Stimulated activated CD8-positive, alpha-beta memory T cell treated with anti-CD3 and anti-CD28 coated beads, Interleukin-2, amount 100 ng/mL, for 48 hours (primary cell): ENCODE measurements around the gene TTC28.

Experiments
- DNase-seq, 2 donors: peaks; one replicate each; pipeline ENCODE4 v3.0.0-alpha.2; 2020; ENCODE audit warnings: low read depth in 2 of 2

Gene TTC28

DNA sequence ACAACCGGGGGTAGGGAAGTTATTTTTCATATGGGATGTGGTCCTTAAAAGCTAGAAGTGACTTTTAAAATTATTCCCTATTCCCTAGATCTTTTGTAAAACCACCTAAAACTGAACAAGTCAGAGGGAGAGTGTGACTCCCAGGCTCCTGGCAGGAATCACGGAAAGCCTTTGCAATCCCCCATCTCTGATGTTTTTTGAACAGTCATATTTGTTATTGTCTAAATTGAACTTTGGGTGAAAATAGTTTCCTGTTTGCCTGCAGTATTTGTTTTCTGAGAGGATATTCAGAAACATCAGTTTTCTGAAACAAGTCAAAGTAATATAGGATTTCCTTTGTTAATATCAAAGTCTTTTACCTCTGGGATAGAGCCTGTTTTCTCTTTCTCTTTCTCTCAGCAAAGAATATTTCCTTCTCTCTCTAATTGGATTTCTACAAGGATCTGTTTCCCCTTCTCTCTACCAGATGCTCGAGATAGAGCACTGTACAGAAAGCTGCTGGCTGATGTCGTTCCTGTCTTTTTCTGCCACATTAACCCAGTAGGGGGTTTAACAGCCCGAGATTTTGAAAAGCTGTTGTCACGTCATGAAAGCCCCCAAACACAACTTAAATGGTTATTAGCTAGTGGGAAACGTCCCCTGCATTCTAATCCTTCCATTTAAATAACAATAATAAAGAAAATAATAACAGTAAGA is 628.4 kb downstream of the TTC28 start:
- DNase-seq: no peak

GRCh38 chr22:28048529-28048928 is 631.1 kb downstream of the TTC28 start:
- no peak for DNase-seq

- no peak for DNase-seq
These were observed 631.9 kb downstream of the TTC28 start for GRCh38 chr22:28047740-28048139.

DNA sequence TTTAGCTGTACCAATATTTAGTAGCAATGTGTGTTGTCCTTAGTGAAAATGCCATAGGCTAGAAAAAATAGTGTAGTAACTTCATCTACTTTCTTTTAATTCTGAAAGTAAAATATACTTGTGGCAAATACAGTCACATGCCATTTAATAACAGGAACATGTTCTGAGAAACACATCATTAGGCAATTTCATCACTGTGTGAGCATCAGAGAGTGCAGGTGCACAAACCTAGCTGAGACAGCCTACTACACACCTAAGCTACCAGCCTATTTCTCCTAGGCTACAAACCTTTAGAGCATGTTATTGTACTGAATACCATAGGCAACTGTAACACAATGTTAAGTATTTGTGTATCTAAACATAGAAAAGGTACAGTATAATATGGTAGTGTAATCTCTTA is 633.5 kb downstream of the TTC28 start:
- DNase-seq: no peak

GRCh38 chr22:28044546-28045173 is 635.0 kb downstream of the TTC28 start:
- DNase-seq: no peak

DNA sequence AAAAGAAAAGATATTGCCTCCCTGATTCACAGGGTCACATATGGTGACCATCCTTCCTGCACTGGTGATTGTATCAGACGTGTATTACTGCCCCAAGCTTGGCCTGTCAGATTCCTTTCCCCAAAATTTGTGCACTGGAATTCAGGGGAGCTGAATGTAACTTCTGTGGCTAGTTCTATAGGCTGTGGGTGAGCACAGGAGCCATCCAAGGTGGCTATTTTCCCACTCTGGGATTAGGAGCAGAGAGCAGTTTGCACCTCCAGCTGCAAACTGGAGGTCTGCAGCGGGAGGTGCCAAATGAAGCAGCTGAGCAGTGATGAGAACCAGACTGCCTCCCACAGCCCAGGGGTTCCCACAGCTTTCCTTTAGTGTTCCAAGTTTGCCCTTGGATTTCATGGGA is 636.4 kb downstream of the TTC28 start:
- DNase-seq: no peak

DNA sequence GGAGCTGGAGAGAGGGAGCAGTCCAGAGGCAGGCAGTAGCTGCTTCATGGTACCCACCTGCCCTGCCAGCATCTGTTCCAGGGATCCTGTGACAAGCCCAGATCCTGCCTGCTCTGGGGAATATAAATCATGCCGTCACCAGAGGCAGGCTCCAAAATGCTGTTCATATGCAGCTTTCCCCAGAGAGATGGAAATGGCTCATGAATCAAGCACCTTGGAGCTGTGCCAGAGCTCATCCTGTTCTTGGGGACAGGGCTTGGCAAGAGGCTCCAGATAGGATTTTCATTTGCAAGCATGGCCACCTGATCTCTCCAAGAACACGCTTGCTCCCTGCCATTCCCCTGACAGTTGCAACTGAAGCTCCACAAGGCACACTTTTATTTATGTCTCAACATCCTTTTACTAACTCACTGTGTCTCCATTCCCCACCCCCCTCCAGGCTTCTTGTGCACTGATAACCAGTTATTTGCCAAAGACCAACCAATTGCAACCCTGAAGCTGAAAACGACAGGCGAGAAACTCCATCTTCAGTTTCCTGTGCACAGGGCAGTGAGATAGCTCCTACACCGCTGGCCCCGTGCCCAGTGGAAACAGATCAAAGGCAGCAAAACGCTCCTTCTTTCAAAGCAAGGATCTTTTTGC is 644.8 kb downstream of the TTC28 start:
- no peak for DNase-seq

- DNase-seq: no peak
These were observed 645.4 kb downstream of the TTC28 start for GRCh38 chr22:28034145-28034759.

- DNase-seq: no peak
These were observed 646.8 kb downstream of the TTC28 start for GRCh38 chr22:28032861-28033260.

DNA sequence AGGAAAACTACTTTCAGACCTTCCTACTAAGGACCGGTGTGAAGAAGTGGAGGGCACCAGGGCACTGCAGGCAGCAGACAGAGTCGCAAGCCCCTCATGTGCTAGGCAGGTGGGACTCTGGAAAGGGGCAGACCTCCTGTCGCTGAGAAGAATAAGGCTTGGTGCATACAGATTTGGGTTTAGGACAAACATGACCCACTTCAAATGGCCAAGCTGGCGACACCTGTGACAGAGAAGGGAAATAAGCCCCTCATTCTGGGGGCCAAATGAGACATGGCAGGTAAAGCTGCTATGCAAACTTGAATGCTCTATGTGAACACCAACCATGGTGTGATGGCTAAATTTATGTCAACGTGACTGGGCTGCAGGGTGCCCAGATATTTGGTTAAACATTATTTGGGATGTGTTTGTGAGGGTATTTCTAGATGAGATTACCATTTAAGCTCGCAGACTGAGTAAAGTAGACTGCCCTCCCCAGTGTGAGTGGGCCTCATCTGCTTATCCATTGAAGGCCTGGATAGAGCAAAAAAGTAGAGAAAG is 648.2 kb downstream of the TTC28 start:
- DNase-seq: no peak

DNA sequence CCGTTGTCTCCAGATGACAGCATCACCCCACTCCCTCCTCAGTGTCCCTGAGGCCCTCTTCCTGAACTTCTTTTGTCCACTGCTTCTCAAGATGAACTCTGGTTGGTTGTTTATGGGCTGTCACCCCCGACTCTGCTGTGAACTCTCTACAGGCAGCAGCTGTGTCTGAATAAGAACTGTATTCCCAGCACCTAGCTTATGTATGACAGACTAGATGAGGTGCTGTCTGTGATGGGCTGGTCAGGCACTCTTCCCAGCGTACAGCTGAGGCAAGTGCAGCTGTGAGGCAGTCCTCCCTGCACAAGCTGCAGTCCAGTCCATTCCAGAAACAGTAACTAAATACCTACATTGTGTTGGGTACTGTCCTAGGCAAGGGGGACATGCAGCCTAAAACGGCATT is 649.2 kb downstream of the TTC28 start:
- no peak for DNase-seq

DNA sequence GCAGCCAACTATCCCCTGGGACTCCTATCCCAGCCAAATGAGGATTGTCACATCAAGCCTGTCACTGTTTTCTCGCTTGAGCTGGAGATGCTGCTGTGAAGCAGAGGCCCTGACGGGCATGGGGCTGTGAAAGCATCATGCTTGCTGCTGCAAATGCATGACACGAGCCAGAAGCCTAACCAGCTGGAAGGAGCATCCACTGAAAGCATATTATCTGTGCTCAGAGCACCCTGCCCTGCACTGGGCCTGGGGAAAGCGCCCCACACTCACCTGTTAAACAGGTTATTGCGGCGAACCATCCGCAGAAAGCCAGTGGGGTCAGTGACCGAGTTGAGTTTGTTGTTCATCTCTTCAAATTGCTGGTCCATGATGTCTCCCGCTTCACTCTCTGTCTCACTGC is 649.7 kb downstream of the TTC28 start:
- no peak for DNase-seq

DNA sequence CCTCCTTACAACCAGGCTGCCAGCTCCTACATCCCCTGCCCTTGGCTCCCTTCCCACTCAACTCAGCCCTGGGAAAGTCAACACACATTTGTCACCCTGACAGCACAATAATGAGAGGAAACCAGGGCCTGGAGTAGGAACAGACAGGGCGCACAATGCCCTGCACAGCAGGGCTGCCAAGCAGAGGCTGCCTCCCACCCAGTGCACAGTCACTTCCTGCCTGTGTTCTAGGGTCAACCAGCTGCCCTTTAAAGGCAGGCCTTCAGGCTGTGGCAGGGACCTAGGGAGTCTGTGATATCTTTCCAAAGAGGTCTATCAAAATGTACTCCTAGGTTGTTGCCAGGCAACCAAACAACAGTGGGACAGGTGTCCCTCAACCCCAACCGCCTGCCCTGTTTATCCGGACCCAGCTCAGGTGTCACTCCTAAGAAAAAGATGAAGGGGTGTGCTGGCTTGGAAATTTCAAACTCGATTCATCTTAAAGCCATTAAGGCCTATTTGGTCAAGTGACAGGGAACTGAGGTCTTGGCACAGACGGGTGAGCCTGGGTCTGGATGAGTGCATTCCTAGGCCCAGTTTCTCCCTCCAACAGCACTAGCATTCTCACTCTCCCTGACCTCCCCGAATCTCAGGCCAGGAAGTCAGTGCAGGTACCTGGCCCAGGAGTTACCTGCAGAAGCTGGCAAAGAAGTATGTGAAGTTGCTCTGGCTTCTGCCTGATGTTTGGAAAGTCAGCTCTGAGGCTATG is 650.3 kb downstream of the TTC28 start:
- no peak for DNase-seq

- no peak for DNase-seq
These were observed 651.9 kb downstream of the TTC28 start for GRCh38 chr22:28027453-28028448.

DNA sequence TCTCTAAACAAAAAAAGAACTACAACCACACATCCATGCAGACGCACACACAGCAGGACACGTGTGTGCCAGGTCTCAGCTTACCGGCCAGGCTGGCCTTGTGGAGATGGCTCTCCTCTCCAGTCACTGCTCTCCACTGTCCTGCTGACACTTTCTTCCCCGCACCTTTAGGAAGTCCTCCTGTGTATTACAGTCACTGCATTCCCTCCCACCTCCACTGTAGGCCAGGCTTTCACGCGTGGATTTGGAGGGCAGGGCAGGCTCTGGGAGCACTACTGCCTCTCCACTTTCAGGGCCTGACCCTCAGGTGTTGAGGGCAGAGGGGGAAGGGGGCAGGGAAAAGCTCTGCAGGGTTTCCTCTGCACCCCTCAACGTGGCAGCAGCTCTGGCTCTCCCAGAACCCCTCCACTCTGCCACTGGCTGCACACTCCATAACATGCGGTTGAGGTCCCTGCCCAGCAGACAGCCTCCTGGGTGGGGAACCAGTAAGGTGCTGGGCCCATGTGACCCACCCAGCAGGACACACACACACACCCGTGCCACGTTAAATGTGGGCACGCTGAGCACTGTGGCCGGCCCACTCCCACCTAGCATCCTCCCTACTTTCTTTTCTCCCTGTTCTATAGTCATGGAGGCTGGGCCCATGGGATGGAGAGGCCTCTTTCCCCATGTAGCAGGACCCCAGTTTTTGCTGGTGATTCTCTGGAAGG is 653.6 kb downstream of the TTC28 start:
- DNase-seq: no peak

DNA sequence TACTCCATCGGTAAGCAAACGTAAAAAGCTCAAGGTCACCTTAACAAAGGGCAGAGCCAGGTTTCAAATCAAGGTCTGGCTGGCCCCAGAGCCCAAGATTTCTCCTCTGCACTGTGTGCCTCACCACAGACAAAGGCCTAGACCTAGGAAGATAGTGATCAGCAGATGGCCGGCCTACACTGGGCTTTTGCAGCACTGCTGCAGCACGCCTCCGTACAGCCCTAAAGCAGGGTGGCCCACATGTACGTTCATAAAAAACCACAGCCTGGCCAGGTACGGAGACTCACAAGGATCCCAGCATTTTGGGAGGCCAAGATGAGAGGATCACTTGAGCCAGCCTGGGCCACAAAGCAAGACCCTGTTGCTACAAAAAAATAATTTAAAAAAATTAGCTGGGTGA is 654.3 kb downstream of the TTC28 start:
- DNase-seq: no peak

GRCh38 chr22:28024422-28024888 is 655.2 kb downstream of the TTC28 start:
- no peak for DNase-seq

DNA sequence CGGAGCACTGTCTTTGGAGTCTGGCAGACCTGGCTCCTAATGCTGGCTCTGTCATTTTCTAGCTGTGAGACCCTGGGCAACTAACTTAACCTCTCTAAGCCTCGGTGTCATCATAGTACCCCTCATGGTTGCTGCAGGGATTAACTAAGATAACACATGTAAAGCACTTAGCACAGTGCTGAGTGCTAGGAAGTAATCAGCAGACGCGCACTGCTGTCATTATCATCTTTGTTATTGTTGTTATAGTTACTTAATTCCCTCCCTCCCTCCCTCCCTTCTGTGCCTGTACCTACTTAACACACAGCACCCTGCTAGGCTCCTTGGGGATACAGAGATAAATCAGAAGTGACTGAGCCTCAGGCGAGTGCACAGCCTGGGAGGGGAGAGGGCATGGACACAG is 655.9 kb downstream of the TTC28 start:
- no peak for DNase-seq

GRCh38 chr22:28023036-28023435 is 656.6 kb downstream of the TTC28 start:
- no peak for DNase-seq
